ENCODE data around the gene TTLL8. TPM values are rescaled to one million over a fixed set of nuclear protein-coding genes. Genes with fewer than 3 reads are reported as not detected.

TTLL8 gene
- total RNA-seq, 2 donors from 2014 or later: not detected

- TF ChIP-seq CTCF (IDR thresholded peaks at IDR 0.05) (no peak), POLR2A (IDR thresholded peaks at IDR 0.05) (no peak)
- H3K36me3 ChIP-seq (replicated peaks in 1 of 2; ENCODE audit: insufficient read depth in 1 of 2, low read depth in 2 of 2): no peaks in the 10 kb centered on the region
- ATAC-seq (no peak), DNase-seq (no peak)
- H3K4me1 ChIP-seq: no peaks in the 10 kb centered on the region
- H3K4me3 ChIP-seq: no peak overlapping the region
- H3K27ac ChIP-seq: no peak overlapping the region
- H3K27me3 ChIP-seq: no peaks in the 10 kb centered on the region
- no peaks in the 10 kb centered on the region for H3K9me3 ChIP-seq
- 69 to 74% methylated on average over 25 to 27 of the region's 27 CpGs for WGBS, 2 donors
- intact Hi-C loops (cut with DNase I): no loop called here
Measured at GRCh38 chr22:50081426-50082196, 23.5 kb upstream of the TTLL8 start.

- ATAC-seq: no peak
- no peak for DNase-seq
- H3K27me3 ChIP-seq: no peaks in the 10 kb centered on the region
- H3K9me3 ChIP-seq: no peaks in the 10 kb centered on the region
- intact Hi-C loops (cut with DNase I): no loop called here
- H3K27ac ChIP-seq: no peak overlapping the region
- TF ChIP-seq POLR2A (IDR thresholded peaks at IDR 0.05) (no peak), CTCF (IDR thresholded peaks at IDR 0.05) (no peak)
- H3K4me1 ChIP-seq: no peaks in the 10 kb centered on the region
- WGBS, 2 donors: 67 to 69% methylated on average over 4 to 13 of the region's 13 CpGs
- H3K4me3 ChIP-seq: no peak overlapping the region
- no peaks in the 10 kb centered on the region for H3K36me3 ChIP-seq (replicated peaks in 1 of 2; ENCODE audit: insufficient read depth in 1 of 2, low read depth in 2 of 2)
Measured at GRCh38 chr22:50080077-50080465, 22.0 kb upstream of the TTLL8 start.

GRCh38 chr22:50078761-50079160 lies 20.7 kb upstream of the TTLL8 start:
- Histone ChIP-seq H3K9me3 (no peaks in the 10 kb centered on the region), H3K4me1 (peaks cover 5% of the 10 kb centered on the region), H3K27me3 (no peaks in the 10 kb centered on the region), H3K4me3 (no peak overlapping the region), H3K36me3 (replicated peaks in 1 of 2; ENCODE audit: insufficient read depth in 1 of 2, low read depth in 2 of 2) (no peaks in the 10 kb centered on the region), H3K27ac (no peak overlapping the region)
- 81 to 84% methylated on average over 5 to 9 of the region's 9 CpGs for WGBS, 2 donors
- intact Hi-C loops (cut with DNase I): no loop called here
- no peak for DNase-seq
- TF ChIP-seq CTCF (IDR thresholded peaks at IDR 0.05) (no peak), POLR2A (IDR thresholded peaks at IDR 0.05) (no peak)
- no peak for ATAC-seq

- DNase-seq: no peak
- intact Hi-C loops (cut with DNase I): no loop called here
- Histone ChIP-seq H3K27me3 (no peaks in the 10 kb centered on the region), H3K4me1 (peaks cover 5% of the 10 kb centered on the region), H3K27ac (no peak overlapping the region), H3K36me3 (replicated peaks in 1 of 2; ENCODE audit: insufficient read depth in 1 of 2, low read depth in 2 of 2) (no peaks in the 10 kb centered on the region), H3K4me3 (no peak overlapping the region), H3K9me3 (no peaks in the 10 kb centered on the region)
- ATAC-seq: no peak
- WGBS, 2 donors: 88 to 89% methylated on average over 13 of the region's 13 CpGs
- TF ChIP-seq POLR2A (IDR thresholded peaks at IDR 0.05): no peak
- TF ChIP-seq CTCF (IDR thresholded peaks at IDR 0.05): no peak
Measured at GRCh38 chr22:50078246-50078645, 20.1 kb upstream of the TTLL8 start.
